NOMO-1 treated with dmso at 0.1 percent for 144 hours (cell line): ENCODE measurements around the gene PKD2L1.

Source experiments
- DNase-seq: peaks from one replicate; lab custom pipeline; 2025; ENCODE audit not compliant: unreplicated experiment; lab: John Stamatoyannopoulos, UW

Gene PKD2L1

DNA sequence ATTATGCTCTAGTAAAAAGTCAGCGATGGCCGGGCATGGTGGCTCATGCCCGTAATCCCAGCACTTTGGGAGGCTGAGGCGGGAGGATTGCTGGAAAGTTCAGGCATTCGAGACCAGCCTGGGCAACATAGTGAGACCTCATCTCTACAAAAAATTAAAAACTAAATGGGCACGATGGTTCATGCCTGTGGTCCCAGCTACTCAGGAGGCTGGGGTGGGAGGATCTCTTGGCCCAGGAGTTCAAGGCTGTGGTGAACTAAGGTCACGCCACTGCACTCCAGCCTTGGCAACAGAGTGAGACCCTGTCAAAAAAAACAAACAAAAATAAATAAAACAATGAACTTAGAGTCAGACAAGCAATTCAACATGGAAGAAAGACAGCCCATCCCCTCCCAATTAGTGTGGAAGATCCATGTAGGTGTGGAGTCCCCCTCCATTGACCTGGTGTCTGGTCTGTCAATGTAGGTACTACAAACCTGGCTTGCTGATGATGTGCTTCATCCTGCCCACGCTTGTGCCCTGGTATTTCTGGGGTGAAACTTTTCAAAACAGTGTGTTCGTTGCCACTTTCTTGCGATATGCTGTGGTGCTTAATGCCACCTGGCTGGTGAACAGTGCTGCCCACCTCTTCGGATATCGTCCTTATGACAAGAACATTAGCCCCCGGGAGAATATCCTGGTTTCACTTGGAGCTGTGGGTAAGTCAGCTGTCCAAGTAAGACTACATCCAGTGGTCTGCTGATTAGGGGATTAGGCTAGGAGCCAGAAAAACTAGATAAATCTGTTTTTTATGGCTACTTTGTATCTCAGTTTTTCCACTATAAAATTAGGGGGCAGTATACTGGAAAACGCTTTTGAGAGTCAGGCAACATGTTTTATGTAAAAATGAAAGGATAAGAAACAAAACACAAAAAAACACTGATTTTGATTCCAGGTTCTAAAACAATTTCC lies 26.3 kb upstream of the PKD2L1 start:
- DNase-seq: no peak

DNA sequence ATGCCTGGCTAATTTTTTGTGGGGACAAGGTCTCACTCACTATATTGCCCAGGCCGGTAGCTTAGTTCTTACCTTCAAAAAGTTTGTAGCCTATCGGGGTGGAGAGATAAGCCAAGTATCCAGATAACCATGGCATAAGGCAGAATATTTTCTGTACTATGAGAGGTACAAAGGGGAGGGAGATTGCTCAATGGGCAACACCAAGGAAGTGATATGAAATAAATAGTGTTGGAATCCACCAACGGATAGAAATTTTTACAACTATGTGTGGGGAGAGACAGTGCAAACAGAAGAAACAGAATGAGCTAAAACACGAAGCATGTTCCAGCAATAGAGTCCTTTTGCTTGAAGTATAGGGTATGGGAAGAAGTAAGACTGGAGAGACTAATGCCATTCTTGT lies 25.1 kb upstream of the PKD2L1 start:
- no peak for DNase-seq

GRCh38 chr10:100353770-100354485 lies 23.9 kb upstream of the PKD2L1 start:
- DNase-seq: no peak

- DNase-seq: no peak
Observed at GRCh38 chr10:100350914-100351485, 21.0 kb upstream of the PKD2L1 start.

- DNase-seq: no peak
Observed at GRCh38 chr10:100349672-100350071, 19.6 kb upstream of the PKD2L1 start.

- DNase-seq: no peak
Observed at GRCh38 chr10:100349087-100349486, 19.1 kb upstream of the PKD2L1 start.

DNA sequence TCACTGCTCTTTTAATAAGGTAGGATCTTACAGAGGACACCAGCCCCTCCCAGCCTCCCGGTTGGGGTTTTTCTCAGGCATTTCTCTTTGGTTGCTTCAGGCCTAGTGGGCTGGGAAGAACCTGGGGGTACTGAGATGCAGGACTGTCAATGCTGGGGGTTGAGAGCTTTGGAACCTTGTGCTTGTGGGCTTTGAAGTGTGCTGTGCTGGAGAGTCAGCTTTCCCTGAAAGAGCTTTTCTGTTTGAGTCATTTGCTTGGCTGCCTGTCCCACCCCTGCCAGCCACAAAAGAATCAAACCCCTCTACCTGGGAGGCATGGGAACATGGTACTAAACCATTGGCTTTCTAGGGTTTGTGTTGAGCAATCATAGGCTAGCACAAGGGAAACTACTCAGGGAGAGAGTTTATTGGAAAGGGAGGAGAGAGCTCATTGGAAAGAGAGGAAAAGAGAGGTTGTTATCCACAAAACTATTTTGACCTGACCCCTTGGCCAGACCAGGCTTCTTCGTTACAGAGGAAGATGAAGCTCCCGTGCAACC lies 18.4 kb upstream of the PKD2L1 start:
- DNase-seq: no peak

DNA sequence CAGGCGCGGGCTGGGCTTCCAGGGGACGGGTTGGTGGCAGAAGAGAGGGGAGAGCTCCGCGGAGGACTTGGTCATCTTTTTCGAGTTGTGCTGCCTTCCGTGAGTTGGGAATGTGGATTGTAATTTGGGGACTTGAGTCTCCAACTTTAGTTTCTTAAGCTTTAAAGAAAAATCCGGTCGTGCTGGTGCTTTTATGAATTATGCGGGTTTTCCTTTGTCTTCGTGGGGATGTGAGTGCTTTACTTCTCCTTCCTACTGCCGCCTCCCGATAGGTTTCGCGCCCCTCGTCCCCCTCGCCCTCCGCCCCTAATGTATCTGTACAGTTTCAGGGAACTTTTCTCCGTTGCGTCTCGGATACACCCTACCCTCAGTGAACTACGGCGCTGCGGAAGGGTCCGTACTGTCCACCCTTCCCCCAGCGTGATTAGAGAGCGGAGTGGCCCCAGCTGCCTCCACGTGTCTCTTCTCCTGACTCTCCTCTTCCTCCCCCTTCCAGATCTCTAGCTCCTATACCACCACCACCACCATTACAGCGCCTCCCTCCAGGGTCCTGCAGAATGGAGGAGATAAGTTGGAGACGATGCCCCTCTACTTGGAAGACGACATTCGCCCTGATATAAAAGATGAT lies 17.7 kb upstream of the PKD2L1 start:
- no peak for DNase-seq

DNA sequence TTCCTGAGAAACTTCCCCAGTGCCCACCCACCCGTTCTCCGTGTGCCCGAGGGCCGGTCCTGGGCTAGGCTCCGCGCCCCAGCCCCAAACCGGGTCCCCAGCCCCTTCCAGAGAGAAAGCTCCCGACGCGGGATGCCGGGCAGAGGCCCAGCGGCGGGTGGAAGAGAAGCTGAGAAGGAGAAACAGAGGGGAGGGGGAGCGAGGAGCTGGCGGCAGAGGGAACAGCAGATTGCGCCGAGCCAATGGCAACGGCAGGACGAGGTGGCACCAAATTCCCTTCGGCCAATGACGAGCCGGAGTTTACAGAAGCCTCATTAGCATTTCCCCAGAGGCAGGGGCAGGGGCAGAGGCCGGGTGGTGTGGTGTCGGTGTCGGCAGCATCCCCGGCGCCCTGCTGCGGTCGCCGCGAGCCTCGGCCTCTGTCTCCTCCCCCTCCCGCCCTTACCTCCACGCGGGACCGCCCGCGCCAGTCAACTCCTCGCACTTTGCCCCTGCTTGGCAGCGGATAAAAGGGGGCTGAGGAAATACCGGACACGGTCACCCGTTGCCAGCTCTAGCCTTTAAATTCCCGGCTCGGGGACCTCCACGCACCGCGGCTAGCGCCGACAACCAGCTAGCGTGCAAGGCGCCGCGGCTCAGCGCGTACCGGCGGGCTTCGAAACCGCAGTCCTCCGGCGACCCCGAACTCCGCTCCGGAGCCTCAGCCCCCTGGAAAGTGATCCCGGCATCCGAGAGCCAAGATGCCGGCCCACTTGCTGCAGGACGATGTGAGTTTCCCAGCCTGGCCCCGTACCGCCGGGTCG lies 16.9 kb upstream of the PKD2L1 start, which contains the start of gene SCD:
Gene SCD (plus strand): TSS at position 469 of the 803 bp plus-strand sequence. CDS start 272 bp downstream, at position 741.
- DNase-seq: peak; percentile 96

DNA sequence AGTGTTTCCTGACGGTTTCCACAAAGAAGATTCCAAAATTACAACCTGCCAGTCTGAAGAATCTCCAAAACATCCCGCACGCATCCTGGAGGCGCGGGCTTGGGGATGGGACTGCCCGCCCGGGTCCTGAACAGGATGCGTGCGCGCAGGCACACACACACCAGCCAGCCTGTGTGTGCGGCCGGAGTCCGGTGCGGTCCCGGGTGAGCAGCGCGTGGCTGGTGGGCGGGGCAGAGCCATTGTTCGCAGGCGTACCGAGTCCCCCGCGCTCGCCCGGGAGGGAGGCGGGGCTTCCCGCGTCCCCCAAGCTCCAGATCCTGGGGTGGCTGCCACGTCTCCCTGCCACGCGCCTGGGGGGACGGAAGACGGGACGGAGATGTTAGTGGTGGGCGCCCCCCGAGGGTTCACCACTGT lies 16.3 kb upstream of the PKD2L1 start:
- no peak for DNase-seq

DNA sequence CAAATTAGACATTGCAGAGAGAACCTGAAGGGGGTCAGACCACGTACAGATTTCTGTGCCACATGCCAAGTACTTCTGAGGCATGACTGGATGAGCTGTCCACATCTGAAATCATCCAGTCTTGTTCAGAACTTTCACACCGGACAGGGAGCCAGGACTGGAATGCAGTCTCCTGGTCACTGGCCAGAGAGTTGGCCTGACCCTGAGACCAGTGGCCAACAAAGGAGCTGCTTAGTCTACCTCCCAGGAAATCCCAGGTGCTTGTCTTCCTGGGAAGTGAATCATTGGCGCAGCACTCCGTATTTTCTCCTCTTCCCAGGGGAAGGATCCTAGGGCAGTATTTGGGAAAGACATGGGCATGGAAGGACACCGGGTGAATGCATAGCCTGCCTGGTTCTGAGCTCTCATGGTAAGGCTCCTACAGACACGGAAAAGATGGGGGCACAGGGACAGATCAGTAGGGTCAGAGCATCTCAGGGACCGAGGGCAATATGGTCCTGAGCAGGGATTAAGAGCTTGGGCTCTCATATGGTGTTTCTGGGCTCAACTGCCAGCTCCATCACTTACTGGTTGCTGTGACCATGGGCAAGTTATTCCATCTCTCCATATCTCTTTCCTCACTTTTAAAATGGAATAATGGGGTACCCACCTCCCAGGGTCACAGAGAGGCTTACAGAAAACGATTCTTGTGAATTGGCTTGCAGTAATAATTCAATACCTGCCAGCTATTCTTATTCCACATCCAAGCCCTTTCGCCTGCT lies 15.7 kb upstream of the PKD2L1 start:
- DNase-seq: no peak

DNA sequence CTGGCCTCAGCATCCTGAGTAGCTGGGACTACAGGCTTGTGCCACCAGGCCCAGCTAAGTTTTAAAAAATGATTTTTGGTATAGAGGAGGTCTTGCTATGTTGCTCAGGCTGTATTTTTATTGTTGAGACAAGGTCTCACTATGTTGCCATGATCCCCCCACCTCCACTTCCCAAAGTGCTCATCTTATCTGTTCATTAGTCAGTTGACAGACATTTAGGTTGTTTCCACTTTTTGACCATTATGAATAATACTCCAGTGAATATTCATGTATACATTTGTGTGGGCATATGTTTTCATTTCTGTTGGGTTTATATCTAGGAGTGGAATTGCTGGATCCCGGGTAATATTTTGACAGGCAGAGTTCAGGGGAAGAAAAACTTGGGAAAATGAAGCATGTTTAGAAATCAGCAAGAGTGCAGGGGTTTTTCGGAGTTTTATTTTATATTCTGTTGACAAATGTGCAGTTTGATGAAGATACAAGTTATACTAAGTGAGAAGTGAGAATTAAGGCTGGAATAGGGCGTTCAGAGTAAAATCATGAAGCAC lies 14.3 kb upstream of the PKD2L1 start:
- DNase-seq: no peak

- DNase-seq: no peak
Observed at GRCh38 chr10:100342627-100342972, 12.6 kb upstream of the PKD2L1 start.

DNA sequence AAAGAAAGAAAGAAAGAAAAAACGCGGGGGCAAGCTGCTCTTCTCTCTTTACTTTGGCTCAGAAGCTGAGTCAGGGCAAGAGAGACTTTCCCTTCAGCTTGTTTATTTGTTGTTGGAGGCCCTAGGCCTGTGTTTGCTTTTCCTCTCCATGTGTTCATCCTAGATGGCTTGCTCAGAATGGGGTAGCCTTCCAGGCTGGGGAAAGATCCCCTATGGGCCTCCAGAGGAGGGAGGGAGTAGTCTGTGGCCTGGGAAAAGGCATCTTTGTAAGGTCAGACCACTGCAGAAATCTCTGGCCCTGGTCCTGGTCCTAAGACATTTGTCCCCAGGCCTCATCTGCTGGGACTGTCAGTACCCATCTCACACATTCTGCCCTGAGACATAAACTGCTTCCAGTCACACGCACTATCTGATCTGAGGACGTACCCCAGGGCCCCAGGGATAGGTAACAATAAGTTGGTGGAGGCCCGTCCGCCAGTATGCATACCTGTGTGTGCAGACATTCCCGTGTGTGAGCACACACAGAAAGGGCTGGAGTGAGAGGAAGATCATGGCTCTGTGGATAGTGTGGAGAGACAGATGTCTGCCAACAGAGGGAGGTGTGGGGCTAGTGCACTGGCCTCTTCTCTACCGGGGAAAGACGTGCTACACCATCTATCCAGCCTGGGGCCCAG lies 12.1 kb upstream of the PKD2L1 start:
- peak; percentile 43 for DNase-seq

DNA sequence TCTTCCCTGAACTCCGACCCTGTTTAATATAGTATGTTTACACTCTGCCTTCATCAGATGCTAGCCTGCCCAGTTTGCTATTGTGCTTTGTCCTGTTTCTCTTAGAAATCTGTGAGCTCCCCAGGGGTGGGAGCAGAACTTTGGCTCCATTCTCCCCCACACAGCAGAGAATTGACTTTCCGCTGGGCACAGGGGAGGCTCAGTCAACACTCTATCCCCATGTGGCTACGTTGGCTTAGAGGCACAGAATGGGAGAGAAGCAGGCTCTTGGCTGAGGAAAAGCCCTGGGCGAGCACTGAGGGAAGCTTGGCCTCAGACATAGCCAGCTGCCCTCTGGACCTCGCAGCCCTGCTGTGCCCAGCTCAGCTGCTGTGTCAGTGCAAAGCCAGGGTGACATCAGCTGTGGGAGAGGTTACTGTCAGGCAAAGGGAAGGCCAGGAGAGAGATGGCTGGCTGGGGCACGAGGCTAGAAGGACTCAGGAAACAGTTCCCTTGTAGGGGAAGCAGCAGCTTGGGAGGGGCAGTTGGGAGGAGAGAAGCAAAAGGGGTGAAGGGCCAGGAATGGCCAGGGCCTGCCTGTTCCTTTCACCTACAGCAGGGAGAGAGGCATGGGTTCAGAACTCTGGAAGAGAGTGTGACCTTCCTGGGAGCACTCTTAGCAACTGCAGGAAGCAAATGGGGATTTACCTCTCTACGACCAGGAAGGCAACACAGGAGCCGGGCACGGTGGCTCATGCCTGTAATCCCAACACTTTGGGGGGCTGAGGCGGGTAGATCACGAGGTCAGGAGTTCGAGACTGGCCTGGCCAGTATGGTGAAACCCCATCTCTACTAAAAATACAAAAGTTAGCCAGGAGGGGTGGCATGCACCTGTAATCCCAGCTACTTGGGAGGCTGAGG lies 11.2 kb upstream of the PKD2L1 start:
- DNase-seq: no peak

GRCh38 chr10:100339236-100339635 lies 9.2 kb upstream of the PKD2L1 start:
- DNase-seq: peak; percentile 86

DNA sequence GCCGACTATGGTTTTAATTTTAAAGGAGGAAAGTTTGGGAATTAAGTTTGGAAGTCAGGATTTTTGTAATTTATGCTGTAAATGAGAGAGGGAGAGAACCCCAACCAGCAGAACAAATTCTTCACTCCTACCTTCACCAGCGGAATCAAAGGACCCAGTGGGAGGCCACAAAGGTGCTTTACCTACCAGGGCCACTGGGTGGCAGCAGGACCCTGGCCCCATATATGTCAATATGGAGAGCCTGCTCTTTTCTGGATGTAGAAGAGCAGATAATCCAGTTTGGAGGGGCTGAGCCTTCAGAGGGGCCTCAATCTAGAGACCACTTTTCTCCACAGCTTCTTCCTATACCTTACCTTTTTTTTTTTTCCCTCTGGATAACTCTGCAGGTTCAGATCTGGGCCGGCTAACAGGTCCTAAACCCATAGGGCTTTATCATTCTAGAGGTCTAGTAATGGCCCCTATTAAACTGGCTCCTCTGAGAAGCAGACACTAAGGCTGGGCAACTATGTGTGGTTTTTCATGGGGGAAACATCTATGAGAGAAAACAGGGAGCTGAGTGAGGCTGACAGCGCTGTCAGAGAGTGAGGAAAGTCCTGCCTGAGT lies 8.5 kb upstream of the PKD2L1 start:
- peak; percentile 57 for DNase-seq
